Fibroblast of peridontal ligament (primary cell): ENCODE results near the gene SETD5.

Experiments
- DNase-seq: peaks from one replicate; pipeline ENCODE4 v3.0.0-alpha.2; 2010; ENCODE audit errors: extremely low read depth

The SETD5 gene

GRCh38 chr3:9514306-9514705 lies 116.9 kb downstream of the SETD5 start:
- no peak for DNase-seq

DNA sequence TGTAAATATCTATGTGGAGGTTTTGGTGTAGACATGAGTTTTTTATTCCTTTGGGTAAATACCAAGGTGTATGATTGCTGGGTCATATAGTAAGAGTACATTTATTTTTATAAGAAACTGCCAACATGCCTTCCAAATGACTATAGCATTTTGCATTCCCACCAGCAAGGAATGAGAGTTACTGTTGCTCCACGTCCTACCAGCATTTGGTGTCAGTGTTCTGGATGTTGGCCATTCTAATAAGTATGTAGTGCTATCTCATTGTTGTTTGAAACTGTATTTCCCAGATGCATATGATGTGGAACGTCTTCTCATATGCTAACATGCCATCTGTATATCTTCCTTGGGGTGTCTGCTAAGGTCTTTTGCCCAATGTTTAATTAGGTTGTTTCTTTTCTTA lies 117.5 kb downstream of the SETD5 start:
- DNase-seq: no peak

GRCh38 chr3:9525078-9525477 lies 127.7 kb downstream of the SETD5 start:
- no peak for DNase-seq
